Transverse colon (tissue), 4 donors: ENCODE results near the gene SPIRE2.

ENCODE experiments used
- EP300 ChIP-seq: sonication (generic); formaldehyde crosslinking; IDR thresholded peaks from one replicate; pipeline ENCODE4 v1.6.1; 2017; ENCODE audit warnings: antibody characterized with exemption, low read depth
- POLR2A ChIP-seq: fragments of 450-650 bp; IDR thresholded peaks from one replicate; pipeline ENCODE4 v1.6.1; 2016; ENCODE audit warnings: antibody characterized with exemption, mild to moderate bottlenecking, moderate library complexity
- POLR2AphosphoS5 ChIP-seq, 3 donors: sonication (generic); formaldehyde crosslinking; IDR thresholded peaks; one replicate each; pipeline ENCODE4 v1.6.1; 2016; ENCODE audit warnings: antibody characterized with exemption in 3 of 3
- TF ChIP-seq, protein P1 (sequence below), 5 experiments: fragments of 200-600 bp in 3 of 5; fragments of 450-650 bp in 2 of 5; sonication (generic) in 3 of 5; IDR thresholded peaks; 1 replicate in 2 of 5; 2 replicates in 3 of 5; pipeline ENCODE4 v1.5.1; 2016 to 2017; ENCODE audit warnings: antibody characterized with exemption in 5 of 5, inconsistent platforms in 3 of 5, mild to moderate bottlenecking in 2 of 5, moderate library complexity in 1 of 5

DNA sequence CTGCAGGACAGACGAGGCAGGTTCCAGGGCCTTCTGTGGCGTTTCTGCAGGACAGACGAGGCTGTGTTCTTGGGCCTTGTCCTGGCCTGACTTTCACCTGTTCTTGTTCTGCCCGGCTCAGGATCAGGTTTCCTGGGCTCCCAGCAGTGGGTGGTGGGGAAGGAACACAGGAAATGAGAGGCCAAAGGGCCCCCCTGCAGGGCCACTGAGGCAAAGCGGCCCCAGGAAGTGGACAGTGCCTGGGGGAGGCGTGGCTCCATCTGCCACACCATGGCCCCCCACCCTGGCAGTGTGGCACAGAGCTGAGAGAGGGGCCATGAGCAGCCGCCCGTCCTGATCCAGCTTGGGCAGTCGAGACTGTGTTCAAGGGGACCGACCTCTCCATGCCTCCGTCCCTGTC, 20.7 kb downstream of the SPIRE2 start:
- TF ChIP-seq POLR2A (no peak), EP300 (no peak), POLR2AphosphoS5 (IDR thresholded peaks at IDR 0.05) (no peak)
- TF ChIP-seq, protein P1, sequence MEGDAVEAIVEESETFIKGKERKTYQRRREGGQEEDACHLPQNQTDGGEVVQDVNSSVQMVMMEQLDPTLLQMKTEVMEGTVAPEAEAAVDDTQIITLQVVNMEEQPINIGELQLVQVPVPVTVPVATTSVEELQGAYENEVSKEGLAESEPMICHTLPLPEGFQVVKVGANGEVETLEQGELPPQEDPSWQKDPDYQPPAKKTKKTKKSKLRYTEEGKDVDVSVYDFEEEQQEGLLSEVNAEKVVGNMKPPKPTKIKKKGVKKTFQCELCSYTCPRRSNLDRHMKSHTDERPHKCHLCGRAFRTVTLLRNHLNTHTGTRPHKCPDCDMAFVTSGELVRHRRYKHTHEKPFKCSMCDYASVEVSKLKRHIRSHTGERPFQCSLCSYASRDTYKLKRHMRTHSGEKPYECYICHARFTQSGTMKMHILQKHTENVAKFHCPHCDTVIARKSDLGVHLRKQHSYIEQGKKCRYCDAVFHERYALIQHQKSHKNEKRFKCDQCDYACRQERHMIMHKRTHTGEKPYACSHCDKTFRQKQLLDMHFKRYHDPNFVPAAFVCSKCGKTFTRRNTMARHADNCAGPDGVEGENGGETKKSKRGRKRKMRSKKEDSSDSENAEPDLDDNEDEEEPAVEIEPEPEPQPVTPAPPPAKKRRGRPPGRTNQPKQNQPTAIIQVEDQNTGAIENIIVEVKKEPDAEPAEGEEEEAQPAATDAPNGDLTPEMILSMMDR (IDR thresholded peaks at IDR 0.05), result no peak
